HepG2 (cell line): ENCODE data around the gene TOGARAM1. TPM values are rescaled to one million over a fixed set of nuclear protein-coding genes. Genes with fewer than 3 reads are reported as not detected.

ENCODE experiments used
- ELF1 ChIP-seq: sonication (generic); formaldehyde crosslinking; IDR thresholded peaks from 2 replicates; pipeline ENCODE4 v1.4.0; 2020; ENCODE audit warnings: missing genetic modification reagents
- HNRNPL ChIP-seq: fragments of 200-400 bp; formaldehyde crosslinking; IDR thresholded peaks from 2 replicates; pipeline ENCODE4 v1.6.1; 2017; ENCODE audit warnings: mild to moderate bottlenecking, low read depth, low read length
- NFKB2 ChIP-seq: sonication (generic); formaldehyde crosslinking; IDR thresholded peaks from 2 replicates; pipeline ENCODE4 v1.4.0; 2020; ENCODE audit warnings: missing genetic modification reagents, borderline replicate concordance
- NPAS2 ChIP-seq: sonication (generic); formaldehyde crosslinking; IDR thresholded peaks from 2 replicates; pipeline ENCODE4 v1.8.0; 2022; ENCODE audit warnings: mild to moderate bottlenecking, missing genetic modification reagents, borderline replicate concordance
- NR3C1 ChIP-seq: sonication (generic); formaldehyde crosslinking; IDR thresholded peaks from 2 replicates; pipeline ENCODE4 v1.4.0; 2020; ENCODE audit warnings: missing genetic modification reagents
- REPIN1 ChIP-seq: sonication (generic); formaldehyde crosslinking; IDR thresholded peaks from 2 replicates; pipeline ENCODE4 v1.8.0; 2022; ENCODE audit warnings: missing genetic modification reagents, low read depth, mild to moderate bottlenecking, borderline replicate concordance
- THAP9 ChIP-seq: sonication (generic); formaldehyde crosslinking; IDR thresholded peaks from 2 replicates; pipeline ENCODE4; 2020; ENCODE audit warnings: missing genetic modification reagents, mild to moderate bottlenecking, borderline replicate concordance
- ZBTB21 ChIP-seq: sonication (generic); formaldehyde crosslinking; IDR thresholded peaks from 2 replicates; pipeline ENCODE4 v1.4.0; 2020; ENCODE audit warnings: missing genetic modification reagents
- ZKSCAN8 ChIP-seq: IDR thresholded peaks from 2 replicates; pipeline ENCODE4 v1.6.1; 2016; ENCODE audit warnings: borderline replicate concordance, missing genetic modification reagents, missing compliant biosample characterization
- ZNF124 ChIP-seq: sonication (generic); formaldehyde crosslinking; IDR thresholded peaks from 2 replicates; pipeline ENCODE4 v1.4.0; 2020; ENCODE audit warnings: missing genetic modification reagents
- ZNF264 ChIP-seq: sonication (generic); formaldehyde crosslinking; IDR thresholded peaks from 2 replicates; pipeline ENCODE4 v1.4.0; 2020; ENCODE audit warnings: missing genetic modification reagents
- ZNF3 ChIP-seq: IDR thresholded peaks from 2 replicates; pipeline ENCODE4 v1.7.0; 2017; ENCODE audit warnings: inconsistent platforms
- ZNF382 ChIP-seq: sonication (generic); formaldehyde crosslinking; IDR thresholded peaks from 2 replicates; pipeline ENCODE4 v1.5.0; 2020; ENCODE audit warnings: missing genetic modification reagents, mild to moderate bottlenecking, borderline replicate concordance
- ZNF549 ChIP-seq: sonication (generic); formaldehyde crosslinking; IDR thresholded peaks from 2 replicates; pipeline ENCODE4 v1.5.0; 2020; ENCODE audit warnings: missing genetic modification reagents
- ZNF574 ChIP-seq: sonication (generic); formaldehyde crosslinking; IDR thresholded peaks from 2 replicates; pipeline ENCODE4 v1.4.0; 2020; ENCODE audit warnings: missing genetic modification reagents
- polyA plus RNA-seq, 8 experiments: library from polyadenylated mRNA; depleted of rRNA in 3 of 8; stranded (reverse) in 7 of 8; unstranded in 1 of 8; fragments of >200 nt; fragmentation: Illumina TruSeq in 4 of 8; extraction: Trizol in 4 of 8; gene quantifications; 2 replicates each; pipeline versions ENCODE4 v1.2.1 to v1.2.3, GENCODE V29; 2011 to 2016; ENCODE audit warnings: low read depth in 4 of 8, missing spikeins in 1 of 8, mixed read lengths in 1 of 8; ENCODE audit not compliant: insufficient read depth in 1 of 8
- total RNA-seq, 5 experiments: library from RNA; depleted of rRNA; stranded (reverse); fragments of >200 nt; fragmentation: Illumina TruSeq; extraction: Trizol; gene quantifications; 2 replicates each; pipeline ENCODE4 v1.2.3, GENCODE V29; 2016; ENCODE audit warnings: low read depth in 1 of 5
- TF ChIP-seq, protein P1 (sequence below): sonication (generic); formaldehyde crosslinking; IDR thresholded peaks from 2 replicates; pipeline ENCODE4 v1.4.0; 2020; ENCODE audit warnings: mild to moderate bottlenecking, missing genetic modification reagents
- TF ChIP-seq, protein P2 (sequence below): sonication (generic); formaldehyde crosslinking; IDR thresholded peaks from 2 replicates; pipeline ENCODE4 v1.8.0; 2022; ENCODE audit warnings: missing genetic modification reagents, mild to moderate bottlenecking, borderline replicate concordance

The TOGARAM1 gene
- total and polyA plus RNA-seq, 2 of the 13 experiments (the other 11 are each of a cell fraction or from before 2014, with no cell fraction given) = 5.6 to 9.8 TPM

DNA sequence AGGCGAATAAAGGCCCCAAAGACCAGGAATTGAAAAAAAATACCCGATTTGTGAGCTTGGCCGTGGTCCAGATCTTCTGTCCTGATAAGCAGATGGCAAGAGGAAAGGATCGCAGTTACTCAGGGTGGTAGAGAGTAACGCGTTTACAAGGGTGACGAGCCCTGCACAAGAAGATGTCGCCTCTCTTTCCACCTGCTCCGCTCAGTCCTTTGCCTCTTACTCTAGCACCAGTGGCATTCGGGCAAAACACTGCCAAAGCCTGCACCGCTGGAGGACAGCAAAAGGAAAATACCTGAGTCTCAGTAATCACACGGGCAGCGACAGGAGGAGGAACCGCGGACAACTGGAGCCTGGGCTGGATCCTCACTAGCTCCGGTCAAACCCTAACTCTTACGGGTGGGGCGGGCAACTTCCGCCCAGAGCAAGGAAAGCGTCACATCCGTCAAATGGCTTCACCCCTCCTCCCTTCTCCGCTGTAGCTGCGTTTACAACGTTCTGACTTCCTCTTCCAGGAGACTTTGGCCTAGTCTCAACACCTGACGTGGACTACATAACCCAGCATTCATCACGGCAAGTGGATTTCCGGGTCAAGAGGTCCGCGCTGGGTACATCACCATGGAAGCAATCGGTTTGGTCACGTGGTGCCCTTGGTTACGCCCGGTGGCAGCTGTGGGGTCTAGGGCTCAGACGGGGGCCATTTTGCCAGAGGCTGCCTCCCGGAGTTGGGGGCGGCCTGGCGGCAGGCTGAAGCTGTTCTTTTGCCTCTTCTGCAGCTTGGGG is at the start of gene TOGARAM1, which contains the start of gene KLHL28 (continued):
- TF ChIP-seq, protein P1, sequence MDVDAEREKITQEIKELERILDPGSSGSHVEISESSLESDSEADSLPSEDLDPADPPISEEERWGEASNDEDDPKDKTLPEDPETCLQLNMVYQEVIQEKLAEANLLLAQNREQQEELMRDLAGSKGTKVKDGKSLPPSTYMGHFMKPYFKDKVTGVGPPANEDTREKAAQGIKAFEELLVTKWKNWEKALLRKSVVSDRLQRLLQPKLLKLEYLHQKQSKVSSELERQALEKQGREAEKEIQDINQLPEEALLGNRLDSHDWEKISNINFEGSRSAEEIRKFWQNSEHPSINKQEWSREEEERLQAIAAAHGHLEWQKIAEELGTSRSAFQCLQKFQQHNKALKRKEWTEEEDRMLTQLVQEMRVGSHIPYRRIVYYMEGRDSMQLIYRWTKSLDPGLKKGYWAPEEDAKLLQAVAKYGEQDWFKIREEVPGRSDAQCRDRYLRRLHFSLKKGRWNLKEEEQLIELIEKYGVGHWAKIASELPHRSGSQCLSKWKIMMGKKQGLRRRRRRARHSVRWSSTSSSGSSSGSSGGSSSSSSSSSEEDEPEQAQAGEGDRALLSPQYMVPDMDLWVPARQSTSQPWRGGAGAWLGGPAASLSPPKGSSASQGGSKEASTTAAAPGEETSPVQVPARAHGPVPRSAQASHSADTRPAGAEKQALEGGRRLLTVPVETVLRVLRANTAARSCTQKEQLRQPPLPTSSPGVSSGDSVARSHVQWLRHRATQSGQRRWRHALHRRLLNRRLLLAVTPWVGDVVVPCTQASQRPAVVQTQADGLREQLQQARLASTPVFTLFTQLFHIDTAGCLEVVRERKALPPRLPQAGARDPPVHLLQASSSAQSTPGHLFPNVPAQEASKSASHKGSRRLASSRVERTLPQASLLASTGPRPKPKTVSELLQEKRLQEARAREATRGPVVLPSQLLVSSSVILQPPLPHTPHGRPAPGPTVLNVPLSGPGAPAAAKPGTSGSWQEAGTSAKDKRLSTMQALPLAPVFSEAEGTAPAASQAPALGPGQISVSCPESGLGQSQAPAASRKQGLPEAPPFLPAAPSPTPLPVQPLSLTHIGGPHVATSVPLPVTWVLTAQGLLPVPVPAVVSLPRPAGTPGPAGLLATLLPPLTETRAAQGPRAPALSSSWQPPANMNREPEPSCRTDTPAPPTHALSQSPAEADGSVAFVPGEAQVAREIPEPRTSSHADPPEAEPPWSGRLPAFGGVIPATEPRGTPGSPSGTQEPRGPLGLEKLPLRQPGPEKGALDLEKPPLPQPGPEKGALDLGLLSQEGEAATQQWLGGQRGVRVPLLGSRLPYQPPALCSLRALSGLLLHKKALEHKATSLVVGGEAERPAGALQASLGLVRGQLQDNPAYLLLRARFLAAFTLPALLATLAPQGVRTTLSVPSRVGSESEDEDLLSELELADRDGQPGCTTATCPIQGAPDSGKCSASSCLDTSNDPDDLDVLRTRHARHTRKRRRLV (CRISPR knock-in tag) = peak; percentile 56; the same call in 1 of the 2 replicates
- TF ChIP-seq ZNF124 (CRISPR knock-in tag) (no peak), THAP9 (CRISPR knock-in tag) (peak; percentile 88; the same call in 1 of the 2 replicates), ELF1 (CRISPR knock-in tag) (peak; percentile 98), REPIN1 (peak; percentile 25; the same call in 1 of the 2 replicates), ZKSCAN8 (peak; percentile 60; the same call in 1 of the 2 replicates), ZNF264 (CRISPR knock-in tag) (no peak), ZNF549 (CRISPR knock-in tag) (no peak), ZNF574 (CRISPR knock-in tag) (peak; percentile 95), NFKB2 (CRISPR knock-in tag) (peak; percentile 67; the same call in 1 of the 2 replicates), ZNF382 (CRISPR knock-in tag) (no peak), HNRNPL (no peak), ZBTB21 (CRISPR knock-in tag) (no peak; the same call in 1 of the 2 replicates), NR3C1 (no peak), NPAS2 (CRISPR knock-in tag) (no peak), ZNF3 (CRISPR knock-in tag) (no peak)
- TF ChIP-seq, protein P2, sequence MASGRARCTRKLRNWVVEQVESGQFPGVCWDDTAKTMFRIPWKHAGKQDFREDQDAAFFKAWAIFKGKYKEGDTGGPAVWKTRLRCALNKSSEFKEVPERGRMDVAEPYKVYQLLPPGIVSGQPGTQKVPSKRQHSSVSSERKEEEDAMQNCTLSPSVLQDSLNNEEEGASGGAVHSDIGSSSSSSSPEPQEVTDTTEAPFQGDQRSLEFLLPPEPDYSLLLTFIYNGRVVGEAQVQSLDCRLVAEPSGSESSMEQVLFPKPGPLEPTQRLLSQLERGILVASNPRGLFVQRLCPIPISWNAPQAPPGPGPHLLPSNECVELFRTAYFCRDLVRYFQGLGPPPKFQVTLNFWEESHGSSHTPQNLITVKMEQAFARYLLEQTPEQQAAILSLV (CRISPR knock-in tag) = no peak
